Left renal pelvis (tissue), 4 donors: ENCODE measurements around the gene TEX29. TPM values are rescaled to one million over a fixed set of nuclear protein-coding genes. Genes with fewer than 3 reads are reported as not detected.

Source experiments
- DNase-seq, 4 donors: peaks; one replicate each; pipeline ENCODE4 v3.0.0-alpha.2; 2013; ENCODE audit warnings: low read depth in 4 of 4, low spot score in 3 of 4
- polyA plus RNA-seq, 4 donors: library from polyadenylated mRNA; unstranded; fragments of 120-200 nt; gene quantifications; one replicate each; pipeline ENCODE4 v1.2.1, GENCODE V29; 2013; ENCODE audit not compliant: insufficient read length in 4 of 4

The TEX29 gene
- polyA plus RNA-seq, 4 donors, result 0.36 to 0.49 (median 0.48) TPM; not detected in 1

- DNase-seq, result no peak
Observed at GRCh38 chr13:111388851-111389500, 68.5 kb downstream of the TEX29 start.

GRCh38 chr13:111389621-111390521, 69.4 kb downstream of the TEX29 start:
- DNase-seq, result no peak

GRCh38 chr13:111390522-111391270, 70.3 kb downstream of the TEX29 start:
- DNase-seq, result no peak

GRCh38 chr13:111392486-111392885, 72.0 kb downstream of the TEX29 start:
- DNase-seq, result no peak

- DNase-seq, result no peak
Observed at GRCh38 chr13:111393221-111393790, 72.9 kb downstream of the TEX29 start.

Other genes with a start within 250 kb of the TEX29 start
- gene ARHGEF7, start 205.3 kb upstream of the TEX29 start, polyA plus RNA-seq, result 10 to 100 TPM; 65.6 to 89.0 (median 71.8) TPM